Choroid plexus epithelial cell (primary cell): ENCODE data around the gene COL16A1.

Experiments used
- DNase-seq: peaks from one replicate; pipeline ENCODE4 v3.0.0-alpha.2; 2010; ENCODE audit warnings: low read depth
- H3K4me3 ChIP-seq: 2 replicates; pipeline ENCODE4 v1.5.1; 2011; ENCODE audit warnings: low read depth, mild to moderate bottlenecking, control low read depth, low read length, moderate library complexity
- TF ChIP-seq, protein P1 (sequence below): conservative IDR thresholded peaks from 2 replicates; pipeline ENCODE4 v1.5.1; 2011; ENCODE audit warnings: low read depth, mild to moderate bottlenecking, control low read depth, inconsistent platforms, low read length, moderate library complexity

COL16A1 gene

DNA sequence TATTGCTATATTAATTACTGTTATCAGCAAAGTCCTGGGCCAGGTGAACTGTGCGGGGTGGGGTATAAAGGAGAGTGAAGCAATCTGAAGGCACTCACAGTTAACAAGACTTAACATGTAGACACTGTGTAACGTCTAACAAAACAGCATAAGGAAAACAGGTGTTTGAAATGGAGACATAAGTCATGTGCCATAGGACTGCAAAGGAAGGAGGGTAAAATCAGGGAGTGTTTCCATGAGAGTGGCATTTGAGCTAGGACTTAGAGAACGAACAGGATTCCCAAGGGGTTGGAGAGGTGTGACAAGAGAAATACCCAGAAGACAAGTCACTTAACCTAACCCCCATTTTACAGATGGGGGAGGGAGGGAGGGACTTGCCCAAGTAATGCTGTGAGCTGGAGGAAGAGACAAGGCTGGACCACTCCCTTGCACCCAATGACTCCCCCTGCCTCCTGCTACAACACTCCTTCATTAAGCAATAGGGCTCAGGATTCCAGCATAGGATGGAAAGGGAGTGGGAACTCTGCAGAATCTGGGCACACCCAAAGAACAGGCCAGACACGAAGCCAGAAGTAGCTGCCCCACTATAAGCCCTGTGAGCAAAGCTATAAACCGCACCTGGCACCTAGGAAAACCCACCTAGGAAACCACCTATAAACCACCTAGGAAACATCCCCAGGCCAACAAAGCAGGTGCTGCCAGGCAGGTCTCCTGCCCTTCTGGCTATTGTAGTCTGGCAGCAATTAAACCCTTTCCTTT is 65.7 kb downstream of the COL16A1 start:
- no peak for DNase-seq
- no peak overlapping the region for H3K4me3 ChIP-seq
- TF ChIP-seq, protein P1, sequence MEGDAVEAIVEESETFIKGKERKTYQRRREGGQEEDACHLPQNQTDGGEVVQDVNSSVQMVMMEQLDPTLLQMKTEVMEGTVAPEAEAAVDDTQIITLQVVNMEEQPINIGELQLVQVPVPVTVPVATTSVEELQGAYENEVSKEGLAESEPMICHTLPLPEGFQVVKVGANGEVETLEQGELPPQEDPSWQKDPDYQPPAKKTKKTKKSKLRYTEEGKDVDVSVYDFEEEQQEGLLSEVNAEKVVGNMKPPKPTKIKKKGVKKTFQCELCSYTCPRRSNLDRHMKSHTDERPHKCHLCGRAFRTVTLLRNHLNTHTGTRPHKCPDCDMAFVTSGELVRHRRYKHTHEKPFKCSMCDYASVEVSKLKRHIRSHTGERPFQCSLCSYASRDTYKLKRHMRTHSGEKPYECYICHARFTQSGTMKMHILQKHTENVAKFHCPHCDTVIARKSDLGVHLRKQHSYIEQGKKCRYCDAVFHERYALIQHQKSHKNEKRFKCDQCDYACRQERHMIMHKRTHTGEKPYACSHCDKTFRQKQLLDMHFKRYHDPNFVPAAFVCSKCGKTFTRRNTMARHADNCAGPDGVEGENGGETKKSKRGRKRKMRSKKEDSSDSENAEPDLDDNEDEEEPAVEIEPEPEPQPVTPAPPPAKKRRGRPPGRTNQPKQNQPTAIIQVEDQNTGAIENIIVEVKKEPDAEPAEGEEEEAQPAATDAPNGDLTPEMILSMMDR: no peak

DNA sequence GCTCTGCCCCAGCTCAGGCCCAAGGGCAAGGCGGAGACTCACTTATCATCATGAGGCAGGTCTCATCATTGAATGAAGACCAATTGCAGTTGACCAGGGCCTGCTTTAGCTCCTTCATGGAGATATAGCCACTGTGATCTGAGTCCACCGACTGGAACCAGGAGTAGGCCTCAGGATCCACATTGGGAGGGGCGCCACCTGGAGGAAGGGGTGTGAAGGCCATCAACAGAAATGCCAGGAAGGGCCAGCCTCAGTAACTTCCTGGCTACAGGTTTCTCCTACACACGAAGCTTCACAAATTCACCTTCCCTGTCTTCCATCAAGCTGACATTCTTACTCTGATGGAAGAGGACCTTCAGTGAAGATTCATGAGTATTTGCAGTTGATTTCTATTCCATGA is 70.7 kb downstream of the COL16A1 start:
- H3K4me3 ChIP-seq: no peak overlapping the region
- peak; percentile 25 for DNase-seq
- TF ChIP-seq, protein P1: peak; percentile 65

DNA sequence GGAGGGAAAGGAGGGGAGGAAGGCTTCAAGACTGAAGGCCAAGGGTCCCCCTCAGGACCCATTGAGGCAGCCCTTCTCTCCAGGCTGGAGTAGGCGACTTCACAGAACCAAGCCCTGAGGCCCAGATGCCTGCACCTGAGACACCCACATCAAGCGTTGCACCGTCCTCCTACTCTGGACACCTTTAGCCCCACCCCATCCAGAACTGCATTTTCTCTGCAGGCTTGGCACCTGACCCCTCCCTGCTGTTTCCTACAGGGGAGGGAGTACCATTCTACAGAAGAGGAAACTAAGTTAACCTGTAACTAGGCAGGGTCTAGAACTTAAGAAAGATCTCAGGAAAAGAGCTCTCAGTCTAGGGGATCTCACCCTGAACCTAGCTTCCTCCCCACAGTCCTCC is 71.2 kb downstream of the COL16A1 start:
- TF ChIP-seq, protein P1: no peak
- H3K4me3 ChIP-seq: no peak overlapping the region
- DNase-seq: no peak

DNA sequence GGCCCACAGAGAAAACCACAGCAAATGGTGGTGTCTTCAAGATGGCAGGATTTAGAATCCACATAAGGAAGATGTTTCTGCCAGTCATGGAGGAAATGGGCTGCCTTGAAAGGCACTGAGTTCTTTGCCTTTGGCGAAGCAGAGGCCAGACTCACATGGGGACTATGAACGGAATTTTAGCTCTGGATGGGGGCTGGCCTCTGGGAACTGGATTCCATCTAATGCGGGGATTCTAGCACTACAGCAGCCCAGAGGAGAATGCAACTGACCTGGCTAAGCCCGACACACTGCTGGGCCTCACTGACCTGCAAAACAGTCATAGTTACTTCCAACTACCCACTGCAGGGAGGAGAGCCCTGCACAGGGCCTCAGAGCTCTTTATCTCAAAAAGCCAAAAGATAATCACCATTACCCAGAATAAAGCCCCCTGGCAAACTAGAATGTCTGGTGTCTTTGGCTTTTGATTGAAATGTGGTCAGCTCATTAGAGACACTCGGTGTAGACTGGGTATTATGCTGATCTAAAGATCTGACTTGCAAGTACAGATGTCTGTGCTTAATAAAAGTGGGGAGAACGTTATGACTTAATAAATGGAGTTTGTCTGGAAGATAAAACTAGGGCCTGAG is 74.8 kb downstream of the COL16A1 start:
- no peak overlapping the region for H3K4me3 ChIP-seq
- DNase-seq: no peak
- TF ChIP-seq, protein P1: no peak

DNA sequence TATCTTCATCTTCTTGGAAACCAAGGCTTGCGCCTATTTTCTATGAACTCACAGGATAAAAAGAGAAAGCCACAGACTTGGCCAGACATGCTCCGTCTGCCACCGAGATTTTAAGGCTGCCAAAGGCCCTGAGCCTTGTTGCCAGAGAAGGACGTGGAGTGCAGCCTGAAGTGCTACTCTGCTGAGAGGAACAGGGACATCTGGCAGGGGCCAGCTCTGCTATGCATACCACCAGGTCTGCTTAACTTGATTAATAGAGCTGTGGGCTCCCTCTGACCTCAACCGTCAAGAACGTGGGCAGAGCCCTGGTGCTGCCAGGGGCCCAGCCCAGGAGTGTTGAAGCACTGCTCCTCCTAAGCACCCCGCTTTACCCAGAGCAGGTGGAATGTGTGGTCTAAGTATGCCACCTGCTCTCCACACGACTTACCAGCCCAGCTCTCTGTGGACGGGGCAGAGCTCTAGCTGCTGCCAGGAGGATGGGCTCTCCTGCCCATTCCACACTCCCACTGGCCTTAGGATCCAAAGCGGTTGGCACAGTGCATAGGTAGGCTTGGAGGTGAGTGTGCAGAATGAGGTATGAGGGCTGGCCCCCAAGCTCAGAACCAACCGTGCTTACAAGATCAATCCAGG is 75.8 kb downstream of the COL16A1 start:
- no peak overlapping the region for H3K4me3 ChIP-seq
- TF ChIP-seq, protein P1: no peak
- no peak for DNase-seq

DNA sequence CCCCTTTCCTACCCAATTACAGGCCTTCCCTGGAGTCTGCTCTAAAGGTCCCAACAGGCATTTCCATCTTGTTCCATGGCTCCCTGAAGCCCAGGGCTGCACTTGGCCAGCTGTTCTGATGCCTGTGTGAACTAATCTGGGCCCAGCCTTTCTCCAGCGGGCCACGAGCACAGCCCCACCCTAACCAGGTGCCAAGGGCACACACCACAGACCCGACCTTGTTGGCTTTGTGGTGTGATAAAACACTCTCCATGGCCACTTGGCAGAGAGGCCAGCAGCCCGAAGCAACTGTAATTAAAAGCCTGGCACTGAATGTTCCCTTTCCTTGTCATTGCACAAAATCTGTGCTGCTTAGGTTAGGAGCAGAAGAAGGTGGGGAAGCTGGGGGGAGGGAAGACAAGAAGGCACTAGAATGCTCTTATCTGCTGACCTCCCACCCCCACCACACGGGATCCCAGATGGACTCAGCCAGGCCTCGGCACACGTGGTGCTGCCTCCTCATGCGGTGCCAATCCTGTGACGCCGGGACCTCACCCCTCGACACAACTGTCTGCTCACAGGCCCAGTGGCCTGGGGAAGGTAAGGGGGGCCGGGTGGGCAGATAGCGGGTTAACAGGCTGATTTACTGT is 76.4 kb downstream of the COL16A1 start:
- H3K4me3 ChIP-seq: no peak overlapping the region
- DNase-seq: no peak
- TF ChIP-seq, protein P1: no peak
